GM19043 (cell line): ENCODE data around the gene KDM1B.
"Not testable (repeated sequence)": the region's sequence is repeated elsewhere in the genome, so short reads cannot be mapped to it uniquely, and the experiment has no call there.

Experiments
- ATAC-seq: cut with Tn5 transposase; IDR thresholded peaks from one replicate; pipeline ENCODE4 v1.9.1; 2021; ENCODE audit warnings: low read depth; ENCODE audit not compliant: unreplicated experiment

KDM1B gene

DNA sequence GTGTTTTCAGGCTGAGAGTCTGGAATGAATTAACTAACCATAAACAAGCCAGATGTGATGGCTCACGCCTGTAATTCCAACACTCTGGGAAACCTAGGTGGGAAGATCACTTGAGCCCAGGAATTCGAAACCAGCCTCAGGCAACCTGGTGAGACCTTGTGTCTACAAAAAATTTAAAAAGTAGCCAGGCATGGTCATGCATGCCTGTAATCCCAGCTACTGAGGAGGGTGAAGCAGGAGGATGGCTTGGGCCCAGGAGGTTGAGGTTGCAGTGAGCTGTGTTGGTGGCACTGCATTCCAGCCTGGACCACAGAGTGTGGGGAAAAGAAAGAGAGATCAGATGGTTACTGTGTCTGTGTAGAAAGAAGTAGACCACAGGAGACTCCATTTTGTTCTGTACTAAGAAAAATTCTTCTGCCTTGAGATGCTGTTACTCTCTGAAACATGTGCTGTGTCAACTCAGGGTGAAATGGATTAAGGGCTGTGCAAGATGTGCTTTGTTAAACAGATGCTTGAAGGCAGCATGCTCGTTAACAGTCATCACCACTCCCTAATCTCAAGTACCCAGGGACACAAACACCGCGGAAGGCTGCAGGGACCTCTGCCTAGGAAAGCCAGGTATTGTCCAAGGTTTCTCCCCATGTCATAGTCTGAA lies 71.4 kb downstream of the KDM1B start:
- not testable (repeated sequence) for ATAC-seq

DNA sequence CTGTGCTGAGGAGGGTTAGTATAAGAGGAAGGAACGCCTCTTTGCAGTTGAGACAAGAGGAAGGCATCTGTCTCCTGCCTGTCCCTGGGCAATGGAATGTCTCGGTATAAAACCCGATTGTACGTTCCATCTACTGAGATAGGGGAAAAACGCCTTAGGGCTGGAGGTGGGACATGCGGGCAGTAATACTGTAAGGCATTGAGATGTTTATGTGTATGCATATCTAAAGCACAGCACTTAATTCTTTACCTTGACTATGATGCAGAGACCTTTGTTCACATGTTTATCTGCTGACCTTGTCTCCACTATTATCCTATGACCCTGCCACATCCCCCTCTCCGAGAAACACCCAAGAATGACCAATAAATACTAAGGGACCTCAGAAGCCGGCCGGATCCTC lies 71.9 kb downstream of the KDM1B start:
- ATAC-seq = not testable (repeated sequence)

DNA sequence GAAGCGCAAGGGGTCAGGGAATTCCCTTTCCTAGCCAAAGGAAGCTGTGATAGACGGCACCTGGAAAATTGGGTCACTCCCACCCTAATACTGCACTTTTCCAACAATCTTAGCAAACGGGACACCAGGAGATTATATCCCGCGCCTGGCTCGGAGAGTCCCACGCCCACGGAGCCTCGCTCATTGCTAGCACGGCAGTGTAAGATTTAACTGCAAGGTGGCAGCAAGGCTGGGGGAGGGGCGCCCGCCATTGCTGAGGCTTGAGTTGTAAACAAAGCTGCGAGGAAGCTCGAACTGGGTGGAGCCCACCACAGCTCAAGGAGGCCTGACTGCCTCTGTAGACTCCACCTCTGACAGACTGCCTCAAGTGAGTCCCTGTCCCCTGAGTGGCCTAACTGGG lies 73.4 kb downstream of the KDM1B start:
- not testable (repeated sequence) for ATAC-seq

DNA sequence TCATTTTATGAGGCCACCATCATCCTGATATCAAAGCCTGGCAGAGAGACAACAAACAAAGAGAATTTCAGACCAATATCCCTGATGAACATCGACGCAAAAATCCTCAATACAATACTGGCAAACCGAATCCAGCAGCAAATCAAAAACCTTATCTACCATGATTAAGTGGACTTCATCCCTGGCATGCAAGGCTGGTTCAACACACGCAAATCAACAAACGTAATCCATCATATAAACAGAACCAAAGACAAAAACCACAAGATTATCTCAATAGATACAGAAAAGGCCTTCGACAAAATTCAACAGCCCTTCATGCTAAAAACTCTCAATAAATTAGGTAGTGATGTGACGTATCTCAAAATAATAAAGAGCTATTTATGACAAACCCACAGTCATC lies 76.6 kb downstream of the KDM1B start:
- not testable (repeated sequence) for ATAC-seq

DNA sequence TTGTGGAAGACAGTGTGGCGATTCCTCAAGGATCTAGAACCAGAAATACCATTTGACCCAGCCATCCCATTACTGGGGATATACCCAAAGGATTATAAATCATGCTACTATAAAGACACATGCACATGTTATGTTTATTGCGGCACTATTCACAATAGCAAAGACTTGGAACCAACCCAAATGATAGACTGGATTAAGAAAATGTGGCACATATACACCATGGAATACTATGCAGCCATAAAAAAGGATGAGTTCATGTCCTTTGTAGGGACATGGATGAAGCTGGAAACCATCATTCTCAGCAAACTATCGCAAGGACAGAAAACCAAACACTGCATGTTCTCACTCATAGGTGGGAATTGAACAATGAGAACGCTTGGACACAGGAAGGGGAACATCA lies 78.5 kb downstream of the KDM1B start:
- not testable (repeated sequence) for ATAC-seq

DNA sequence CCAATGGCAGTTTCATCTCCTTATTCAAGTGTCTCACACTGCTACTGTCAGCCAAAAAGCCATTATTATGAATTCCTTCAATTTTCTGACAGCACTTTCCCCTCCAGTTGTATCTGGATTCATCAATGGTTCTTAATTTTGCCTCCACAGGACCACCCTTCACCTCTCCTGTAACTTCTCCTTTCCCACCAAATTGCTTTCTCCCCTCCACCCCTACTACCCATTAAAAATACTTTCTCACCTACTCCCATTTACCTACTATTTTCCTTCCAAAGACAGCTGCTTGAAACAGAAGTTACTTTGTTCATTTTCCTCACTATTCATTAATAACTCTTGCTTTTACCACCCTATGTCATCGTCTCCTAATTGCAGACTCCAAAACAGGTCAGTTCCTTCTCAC lies 79.3 kb downstream of the KDM1B start:
- no peak for ATAC-seq

DNA sequence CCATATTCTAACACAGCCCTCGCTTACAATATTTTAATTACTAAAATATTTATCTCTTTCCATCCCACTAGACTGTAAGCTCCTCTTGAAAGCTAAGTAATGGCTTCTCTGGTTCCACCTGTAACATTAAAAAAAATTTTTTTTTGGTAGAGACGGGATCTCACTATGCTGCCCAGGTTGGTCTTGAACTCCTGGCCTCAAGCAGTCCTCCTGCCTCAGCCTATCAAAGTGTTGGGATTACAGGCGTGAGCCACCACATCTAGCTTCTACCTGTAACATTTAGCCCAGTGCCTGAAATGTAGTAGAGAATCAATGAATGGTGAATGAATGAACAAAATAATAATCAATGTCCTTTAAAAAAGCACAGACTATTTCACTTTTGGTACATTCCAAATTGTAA lies 80.3 kb downstream of the KDM1B start:
- ATAC-seq = no peak

DNA sequence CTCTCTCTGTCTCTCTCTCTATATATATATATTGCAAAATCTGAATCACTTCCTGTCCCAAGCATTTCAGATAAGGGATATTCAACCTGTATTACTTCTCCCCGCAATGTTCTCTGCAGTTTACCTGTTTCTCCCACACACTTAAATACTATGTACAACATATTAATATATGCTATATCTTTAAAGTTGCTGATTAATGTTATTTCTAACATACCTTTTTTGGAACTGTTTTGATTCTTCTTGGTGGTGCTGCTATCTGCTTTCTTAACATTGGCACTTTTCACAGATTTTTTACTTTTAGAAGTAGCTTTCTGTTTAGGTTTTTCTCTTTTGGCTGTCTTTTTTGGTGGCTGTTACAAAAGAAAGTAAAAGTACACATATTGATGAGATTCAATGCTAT lies 81.9 kb downstream of the KDM1B start:
- ATAC-seq = no peak

DNA sequence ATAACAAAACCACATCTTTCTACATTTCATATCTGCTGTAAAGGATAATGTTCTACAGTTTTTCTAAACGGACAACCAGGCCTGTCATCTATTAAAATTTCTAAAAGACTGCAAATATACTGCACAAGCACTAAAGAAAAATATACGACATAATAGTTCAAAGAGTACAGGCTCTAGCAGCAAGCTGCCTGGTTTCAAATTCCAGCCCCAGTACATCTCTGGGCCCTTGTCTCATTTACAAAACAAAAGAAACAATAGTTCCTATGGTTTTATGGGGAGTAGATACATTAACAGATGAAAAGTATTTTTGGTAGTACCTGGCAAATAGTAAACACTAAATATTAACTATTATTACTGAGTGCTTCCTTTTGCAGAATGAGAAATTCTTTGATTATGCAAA lies 85.0 kb downstream of the KDM1B start:
- ATAC-seq = no peak

DNA sequence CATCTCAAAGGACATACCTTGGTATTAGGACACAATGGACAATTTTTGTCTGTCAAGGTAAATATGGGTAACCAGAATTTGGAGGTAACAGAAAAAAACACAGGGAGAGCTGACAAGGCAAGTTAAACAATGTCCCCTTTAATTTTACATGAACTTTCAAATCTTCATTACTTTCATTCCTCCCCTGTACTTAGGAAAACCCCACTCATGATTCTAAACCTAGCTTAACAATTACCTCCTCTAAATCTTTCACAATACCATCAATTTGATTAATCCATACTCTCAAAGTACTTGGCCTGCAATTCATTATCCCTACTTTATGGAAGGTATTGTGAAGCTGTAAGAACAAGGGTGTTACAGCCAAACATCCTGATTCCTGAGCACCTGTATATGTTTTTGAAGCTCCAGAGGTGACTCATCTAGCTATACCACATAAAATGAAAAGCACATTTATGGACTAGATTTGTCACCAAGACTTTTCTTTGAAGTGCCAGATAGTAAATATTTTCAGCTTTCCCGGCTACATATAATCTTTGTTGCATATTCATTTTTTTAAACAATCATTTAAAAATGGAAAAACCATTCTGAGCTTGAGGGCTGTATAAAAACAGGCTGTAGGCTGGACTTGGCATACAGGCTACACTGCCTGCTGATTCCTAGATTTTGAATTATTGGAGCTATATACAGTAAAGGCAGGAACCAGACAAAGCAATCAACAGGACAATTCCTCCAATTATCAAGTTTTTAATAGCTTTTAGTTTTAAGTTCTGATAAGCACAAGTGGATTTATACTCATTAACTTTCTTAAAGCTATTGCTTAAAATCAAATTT lies 86.2 kb downstream of the KDM1B start:
- no peak for ATAC-seq

DNA sequence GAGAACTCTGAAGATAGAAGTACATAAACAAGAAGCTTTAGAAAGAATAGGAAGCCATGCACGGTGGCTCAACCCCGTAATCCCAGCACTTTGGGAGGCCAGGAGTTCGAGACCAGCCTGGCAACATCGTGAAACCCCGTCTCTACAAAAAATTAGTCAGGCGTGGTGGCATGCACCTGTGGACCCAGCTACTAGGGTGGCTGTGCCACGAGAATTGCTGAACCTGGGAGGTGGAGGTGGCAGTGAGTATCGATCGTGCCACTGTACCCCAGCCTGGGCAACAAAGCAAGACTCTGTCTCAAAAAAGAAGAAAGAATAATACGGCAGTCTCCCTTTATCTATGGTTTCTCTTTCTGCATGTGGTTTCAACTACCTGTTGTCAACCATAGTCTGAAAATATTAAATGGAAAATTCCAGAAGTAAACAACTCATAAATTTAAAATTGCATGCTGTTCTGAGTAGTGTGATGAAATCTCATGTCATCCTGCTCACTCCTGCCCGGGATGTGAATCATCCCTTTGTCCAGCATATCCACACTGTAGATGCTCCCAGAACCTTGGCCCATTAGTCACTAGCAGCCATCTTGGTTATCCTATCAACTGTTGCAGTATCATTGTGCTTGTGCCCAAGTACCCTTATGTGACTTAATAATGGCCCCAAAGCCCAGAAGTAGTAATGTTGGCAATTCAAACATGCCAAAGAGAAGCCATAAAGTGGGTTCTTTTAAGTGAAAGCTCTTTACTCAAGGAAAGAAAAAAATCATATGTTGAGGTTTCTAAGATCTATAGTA lies 87.0 kb downstream of the KDM1B start:
- no peak for ATAC-seq

DNA sequence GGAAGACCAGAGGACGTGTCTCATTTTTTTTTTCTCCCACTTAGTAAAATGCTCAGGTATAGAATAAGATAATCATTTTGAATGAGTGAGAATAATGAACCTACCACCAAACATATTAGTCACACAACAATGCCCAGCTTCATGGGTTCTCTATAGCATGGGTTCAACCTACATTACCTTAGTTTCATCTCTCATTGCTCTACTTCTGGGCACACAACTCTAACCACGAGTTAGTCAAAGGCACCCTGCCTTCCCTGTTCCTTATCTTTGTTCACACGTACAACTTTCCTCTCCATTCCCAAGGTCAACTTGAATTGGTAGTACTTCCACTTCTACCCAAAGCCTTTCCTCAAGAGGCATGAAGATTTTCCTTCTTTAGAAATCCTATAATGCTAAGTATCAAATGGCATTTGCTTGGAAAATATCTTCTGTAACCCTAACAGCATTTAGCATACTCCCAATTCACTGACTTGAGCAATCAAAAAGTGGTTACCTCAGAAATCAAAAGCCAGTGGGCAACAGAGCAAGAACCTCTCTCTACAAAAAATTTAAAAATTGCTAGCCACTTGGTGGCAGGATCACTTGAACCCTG lies 88.2 kb downstream of the KDM1B start:
- ATAC-seq = no peak

DNA sequence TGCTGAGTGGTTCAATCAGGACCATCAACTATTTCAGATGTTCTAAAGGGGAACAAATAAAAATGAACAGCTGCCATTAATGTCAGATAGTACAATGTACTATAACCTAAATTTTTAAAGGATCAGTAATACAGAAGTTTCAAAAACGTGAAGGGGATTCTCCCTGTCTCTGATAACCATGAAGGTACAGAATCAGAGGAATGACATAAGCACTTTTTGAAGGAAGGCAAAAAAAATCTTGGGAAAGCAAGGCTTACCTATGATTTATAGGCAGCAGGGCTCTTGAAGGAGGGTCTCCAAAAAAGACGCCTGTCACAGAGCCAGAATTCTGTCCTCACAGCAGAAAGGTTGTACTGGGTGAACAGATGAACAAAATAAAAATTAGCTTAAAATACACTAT lies 89.0 kb downstream of the KDM1B start:
- no peak for ATAC-seq

DNA sequence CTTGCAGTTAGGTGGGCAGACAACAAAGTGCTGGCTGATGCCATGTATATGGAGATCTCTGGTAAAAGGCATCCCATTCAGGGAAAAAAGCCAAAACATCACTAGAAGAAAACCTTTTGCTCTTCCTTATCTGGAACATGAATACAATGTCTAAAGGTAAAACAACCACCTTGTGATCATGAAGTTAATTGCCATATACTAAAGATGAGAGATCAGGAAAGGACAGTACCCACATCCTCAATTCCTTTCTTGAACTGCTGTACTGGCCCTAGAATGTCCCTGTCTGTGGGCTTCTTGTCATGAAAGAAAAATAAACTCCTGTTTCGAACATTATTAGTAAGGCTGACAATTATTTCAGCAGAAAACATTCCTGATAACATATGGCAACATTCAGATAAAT lies 89.9 kb downstream of the KDM1B start:
- ATAC-seq = no peak

DNA sequence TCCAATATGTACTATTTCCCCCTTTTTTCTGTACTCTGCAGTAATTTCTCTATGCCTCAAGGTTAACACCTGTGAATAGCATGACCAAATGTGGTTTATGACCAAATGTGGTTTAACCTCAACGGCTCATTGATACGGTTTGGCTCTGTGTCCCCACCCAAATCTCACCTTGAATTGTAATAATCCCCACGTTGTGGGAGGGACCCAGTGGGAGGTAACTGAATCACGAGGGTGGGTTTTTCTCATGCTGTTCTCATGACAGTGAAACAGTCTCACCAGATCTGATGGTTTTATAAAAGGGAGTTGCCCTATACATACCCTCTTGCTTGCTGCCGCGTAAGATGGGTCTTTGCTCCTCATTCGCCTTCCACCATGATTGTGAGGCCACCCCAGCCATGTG lies 90.4 kb downstream of the KDM1B start:
- ATAC-seq = no peak

DNA sequence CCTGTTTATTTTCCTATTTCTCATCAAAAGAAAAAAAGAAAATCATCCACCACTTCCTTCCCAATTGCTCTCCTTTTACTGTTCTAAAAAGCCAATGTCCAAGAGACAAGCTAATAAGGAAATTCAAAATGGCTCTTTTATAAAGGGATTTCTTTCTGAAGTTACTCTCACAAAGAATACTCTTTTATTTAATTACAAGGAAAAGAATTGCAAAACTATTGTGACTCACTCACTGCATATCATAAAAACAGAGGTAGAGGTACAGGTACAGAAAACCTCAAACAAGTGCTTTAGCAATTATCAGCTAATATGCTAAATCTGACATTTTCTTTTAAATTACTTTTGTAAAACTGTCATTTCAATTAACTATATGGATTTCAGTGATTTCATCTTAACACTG lies 91.0 kb downstream of the KDM1B start:
- ATAC-seq = no peak

DNA sequence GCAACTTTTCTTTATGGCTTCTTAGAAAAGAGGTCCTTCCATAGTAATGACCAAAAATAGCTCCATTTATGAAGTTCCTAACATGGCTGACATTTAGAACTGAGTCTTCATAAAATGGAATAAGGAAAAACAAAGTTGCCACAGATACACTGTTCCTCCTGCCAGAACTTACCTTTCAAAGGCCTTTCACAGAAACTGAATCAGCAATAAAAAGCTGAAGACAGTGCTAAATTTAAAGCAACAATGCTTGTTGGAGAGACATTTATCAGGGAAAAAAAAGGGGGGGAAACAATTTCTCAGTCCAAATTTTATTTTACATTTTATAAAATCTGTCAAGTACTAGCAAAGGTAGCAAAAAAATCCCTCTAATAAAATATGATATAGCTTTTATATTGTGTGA lies 91.8 kb downstream of the KDM1B start:
- ATAC-seq = no peak

DNA sequence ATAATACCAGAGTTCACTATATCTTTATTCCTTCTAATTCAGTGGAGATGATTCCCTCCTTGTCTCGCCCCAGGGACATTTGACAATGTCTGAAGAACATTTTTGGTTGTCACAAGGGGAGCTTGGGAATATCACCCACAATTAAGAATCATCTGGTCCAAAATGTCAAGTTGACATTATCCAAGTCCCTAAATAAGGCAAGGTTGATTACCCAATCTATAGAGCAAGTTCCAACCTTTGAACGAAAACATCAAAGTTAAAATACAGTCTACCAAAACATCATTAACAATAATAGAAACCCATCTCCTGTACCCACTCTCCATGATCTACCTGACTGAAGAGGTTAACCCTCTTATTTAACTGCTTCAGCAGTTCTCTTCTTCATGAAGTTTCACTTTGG lies 93.5 kb downstream of the KDM1B start:
- ATAC-seq = no peak

DNA sequence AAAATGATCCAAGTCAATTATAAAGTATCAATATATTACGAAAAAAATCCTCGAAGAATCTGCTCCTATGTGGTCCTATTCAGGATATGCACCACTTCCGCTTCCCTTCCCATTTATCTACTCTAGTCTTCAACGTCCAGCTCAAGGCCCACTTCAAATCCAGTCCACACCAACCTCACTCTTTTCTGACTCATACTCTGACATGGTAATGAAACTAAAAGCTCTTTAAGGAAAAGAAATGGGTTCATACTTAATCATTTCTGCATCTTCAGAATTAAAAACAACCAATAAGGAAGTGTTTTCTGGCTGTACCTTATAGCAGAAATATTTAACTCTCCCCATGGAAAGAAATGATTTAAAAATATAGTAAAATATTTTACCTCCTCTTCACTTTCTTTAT lies 94.0 kb downstream of the KDM1B start:
- ATAC-seq = no peak

DNA sequence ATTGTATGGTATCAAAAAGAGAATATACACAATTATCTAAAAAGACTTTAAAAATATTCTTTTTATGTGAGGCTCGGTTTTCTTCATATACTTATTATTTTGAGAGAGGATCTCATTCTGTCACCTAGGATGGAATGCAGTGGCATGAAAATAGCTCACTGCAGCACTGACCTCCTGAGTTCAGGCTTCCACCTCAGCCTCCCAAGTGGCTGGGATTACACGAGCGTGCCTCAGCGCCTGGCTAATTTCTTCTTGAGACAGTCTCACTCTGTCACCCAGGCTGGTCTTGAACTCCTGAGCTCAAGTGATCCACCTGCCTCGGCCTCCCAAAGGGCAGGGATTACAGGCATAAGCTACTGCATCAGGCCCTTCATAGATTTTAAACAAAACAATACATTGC lies 98.4 kb downstream of the KDM1B start:
- ATAC-seq = no peak

DNA sequence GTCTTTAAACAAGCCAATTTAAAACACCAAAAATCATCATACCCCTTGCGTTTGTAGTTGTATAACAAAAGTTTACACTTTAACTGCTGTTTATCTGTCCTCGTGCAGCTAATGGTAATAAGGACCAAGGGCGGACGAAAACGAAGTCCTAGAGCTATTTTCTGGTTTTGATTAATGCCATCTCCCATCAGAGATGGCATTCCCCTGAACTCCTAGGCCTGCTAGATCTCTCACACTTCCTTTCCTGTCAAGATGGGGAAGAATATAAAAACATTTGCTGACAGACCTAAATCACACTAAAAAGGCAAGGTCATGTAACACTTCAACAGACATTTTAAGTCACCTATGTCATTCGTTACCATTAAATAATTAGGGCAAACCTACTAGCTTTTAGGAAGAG lies 99.6 kb downstream of the KDM1B start:
- no peak for ATAC-seq
